B cell (primary cell): ENCODE data around the gene UPK3B.

Experiments used
- EZH2 ChIP-seq: IDR thresholded peaks from 2 replicates; pipeline ENCODE4 v1.6.1; 2012; ENCODE audit warnings: borderline replicate concordance, low read depth, mild to moderate bottlenecking, moderate library complexity, low read length; ENCODE audit not compliant: insufficient read depth, poor library complexity, severe bottlenecking
- TF ChIP-seq, protein P1 (sequence below): fragments of 200-600 bp; IDR thresholded peaks from one replicate; pipeline ENCODE4 v1.8.0; 2022; ENCODE audit warnings: antibody characterized with exemption, mild to moderate bottlenecking

DNA sequence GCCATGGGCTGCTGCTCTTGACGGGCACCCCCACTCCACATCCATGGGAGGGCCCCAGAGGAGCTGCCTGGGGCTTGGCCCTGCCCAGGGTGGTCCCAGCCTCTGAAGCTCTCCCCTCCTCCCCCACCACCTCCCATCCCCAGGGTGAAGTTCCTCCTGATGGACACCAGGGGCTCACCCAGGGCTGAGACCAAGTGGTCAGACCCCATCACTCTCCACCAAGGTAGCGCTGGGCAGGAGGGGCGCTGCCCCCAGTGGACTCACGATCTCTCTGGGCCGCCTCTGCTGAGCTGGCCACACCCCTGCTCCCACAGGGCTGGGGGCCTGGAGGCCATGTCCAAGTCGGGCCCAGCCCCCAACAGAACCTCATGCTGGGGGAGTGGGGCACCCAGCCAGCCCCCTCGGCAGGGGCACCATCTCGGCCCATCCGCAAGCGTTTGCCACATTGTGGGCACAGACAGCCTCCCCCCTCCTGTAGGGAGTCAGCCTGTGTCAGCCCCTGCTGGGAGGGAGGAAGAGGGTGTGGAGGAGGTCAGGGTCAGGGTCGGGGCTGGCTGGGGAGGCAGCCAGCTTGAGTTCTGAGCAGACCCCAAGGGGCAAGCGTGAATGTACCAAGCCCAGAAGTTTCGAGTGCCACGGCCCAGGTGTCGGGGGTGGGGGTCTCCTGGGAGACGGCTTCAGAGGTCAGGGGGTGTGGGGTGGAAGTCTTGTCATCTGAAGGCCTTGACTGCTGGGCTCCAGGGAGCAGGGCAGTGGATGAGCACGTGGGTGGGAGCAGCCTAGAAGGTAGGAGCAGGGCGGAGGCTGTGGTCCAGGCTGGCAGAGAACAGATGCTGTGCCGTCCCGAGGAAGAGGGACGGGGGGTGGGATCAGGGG is 2.8 kb downstream of the UPK3B start:
- TF ChIP-seq, protein P1, sequence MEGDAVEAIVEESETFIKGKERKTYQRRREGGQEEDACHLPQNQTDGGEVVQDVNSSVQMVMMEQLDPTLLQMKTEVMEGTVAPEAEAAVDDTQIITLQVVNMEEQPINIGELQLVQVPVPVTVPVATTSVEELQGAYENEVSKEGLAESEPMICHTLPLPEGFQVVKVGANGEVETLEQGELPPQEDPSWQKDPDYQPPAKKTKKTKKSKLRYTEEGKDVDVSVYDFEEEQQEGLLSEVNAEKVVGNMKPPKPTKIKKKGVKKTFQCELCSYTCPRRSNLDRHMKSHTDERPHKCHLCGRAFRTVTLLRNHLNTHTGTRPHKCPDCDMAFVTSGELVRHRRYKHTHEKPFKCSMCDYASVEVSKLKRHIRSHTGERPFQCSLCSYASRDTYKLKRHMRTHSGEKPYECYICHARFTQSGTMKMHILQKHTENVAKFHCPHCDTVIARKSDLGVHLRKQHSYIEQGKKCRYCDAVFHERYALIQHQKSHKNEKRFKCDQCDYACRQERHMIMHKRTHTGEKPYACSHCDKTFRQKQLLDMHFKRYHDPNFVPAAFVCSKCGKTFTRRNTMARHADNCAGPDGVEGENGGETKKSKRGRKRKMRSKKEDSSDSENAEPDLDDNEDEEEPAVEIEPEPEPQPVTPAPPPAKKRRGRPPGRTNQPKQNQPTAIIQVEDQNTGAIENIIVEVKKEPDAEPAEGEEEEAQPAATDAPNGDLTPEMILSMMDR, result no peak
- TF ChIP-seq EZH2, result no peak
